ENCODE measurements around the gene FNDC3B.

GRCh38 chr3:172119266-172119969 is 80.0 kb downstream of the FNDC3B start:
- TF ChIP-seq EZH2 (IDR thresholded peaks at IDR 0.05; ENCODE audit: low read depth, low read length, severe bottlenecking) (no peak), CTCF (IDR thresholded peaks at IDR 0.05; ENCODE audit: control extremely low read depth in 1 of 3, insufficient read depth in 1 of 3, low read depth in 1 of 3, low read length in 3 of 3) (no peak), EP300 (IDR thresholded peaks at IDR 0.05; ENCODE audit: borderline replicate concordance in 1 of 2, low read depth in 2 of 2, low read length in 2 of 2) (no peak), SIN3A (conservative IDR thresholded peaks at IDR 0.05 in 1 of 2, IDR thresholded peaks at IDR 0.05 in 1 of 2; ENCODE audit: low read depth in 1 of 2, low read length in 2 of 2) (no peak), BRCA1 (IDR thresholded peaks at IDR 0.05; ENCODE audit: low read depth, low read length) (no peak), MAX (IDR thresholded peaks at IDR 0.05) (no peak), POLR2A (IDR thresholded peaks at IDR 0.05; ENCODE audit: control extremely low read depth in 1 of 2, low read depth in 2 of 2, low read length in 2 of 2) (no peak), USF2 (IDR thresholded peaks at IDR 0.05; ENCODE audit: low read length) (no peak), HDAC2 (IDR thresholded peaks at IDR 0.05; ENCODE audit: borderline replicate concordance in 1 of 2, low read depth in 2 of 2, low read length in 2 of 2) (no peak), HDAC6 (IDR thresholded peaks at IDR 0.05; ENCODE audit: low read depth, low read length) (no peak), ATF2 (IDR thresholded peaks at IDR 0.05; ENCODE audit: low read length) (no peak), SP4 (IDR thresholded peaks at IDR 0.05; ENCODE audit: low read length) (no peak), CBX5 (IDR thresholded peaks at IDR 0.05; ENCODE audit: low read depth, low read length) (no peak)
